ENCODE measurements around the gene MED8. TPM values are rescaled to one million over a fixed set of nuclear protein-coding genes. Genes with fewer than 3 reads are reported as not detected.
A peak's percentile ranks its signal among the peaks of the same experiment; 100 is the strongest.

The MED8 gene
- total and polyA plus RNA-seq, 2 of the 13 experiments (the other 11 are each of a cell fraction or from before 2014, with no cell fraction given), result 16.9 to 77.4 TPM

- TF ChIP-seq ZNF770 (CRISPR knock-in tag; IDR thresholded peaks at IDR 0.05) (no peak), ZNF34 (CRISPR knock-in tag; IDR thresholded peaks at IDR 0.05; ENCODE audit: borderline replicate concordance) (peak; percentile 53; the same call in 1 of the 2 replicates), CHD2 (IDR thresholded peaks at IDR 0.05; ENCODE audit: low read depth, low read length) (no peak), ZNF704 (CRISPR knock-in tag; IDR thresholded peaks at IDR 0.05; ENCODE audit: borderline replicate concordance) (peak; percentile 67; the same call in 1 of the 2 replicates), NFAT5 (CRISPR knock-in tag; IDR thresholded peaks at IDR 0.05) (peak; percentile 47; the same call in 1 of the 2 replicates), SNAPC2 (CRISPR knock-in tag; IDR thresholded peaks at IDR 0.05) (no peak), ZNF564 (CRISPR knock-in tag; IDR thresholded peaks at IDR 0.05) (no peak), ZNF503 (CRISPR knock-in tag; IDR thresholded peaks at IDR 0.05) (no peak), POGZ (CRISPR knock-in tag; IDR thresholded peaks at IDR 0.05) (no peak; the same call in none of the 2 replicates), MTF1 (CRISPR knock-in tag; IDR thresholded peaks at IDR 0.05) (no peak), RFXANK (CRISPR knock-in tag; IDR thresholded peaks at IDR 0.05) (no peak), ZNF484 (CRISPR knock-in tag; IDR thresholded peaks at IDR 0.05; ENCODE audit: borderline replicate concordance, low read depth) (no peak), ZNF598 (CRISPR knock-in tag; IDR thresholded peaks at IDR 0.05; ENCODE audit: borderline replicate concordance) (no peak), SNAPC5 (CRISPR knock-in tag; IDR thresholded peaks at IDR 0.05; ENCODE audit: borderline replicate concordance) (no peak), ZFP91 (CRISPR knock-in tag; IDR thresholded peaks at IDR 0.05; ENCODE audit: borderline replicate concordance) (peak; percentile 90; the same call in 1 of the 2 replicates), ZC3H4 (CRISPR knock-in tag; IDR thresholded peaks at IDR 0.05; ENCODE audit: borderline replicate concordance) (no peak)
These were observed 40.6 kb downstream of the MED8 start (continued) for GRCh38 chr1:43348809-43349593.

Measured in HepG2 (cell line).